CD4-positive, alpha-beta T cell treated with Interleukin-17A for 1 hour (primary cell): Measurements from ENCODE around the gene PUDP.

Experiments
- DNase-seq: peaks from one replicate; pipeline ENCODE4 v3.0.0-alpha.2; 2020

Gene PUDP

DNA sequence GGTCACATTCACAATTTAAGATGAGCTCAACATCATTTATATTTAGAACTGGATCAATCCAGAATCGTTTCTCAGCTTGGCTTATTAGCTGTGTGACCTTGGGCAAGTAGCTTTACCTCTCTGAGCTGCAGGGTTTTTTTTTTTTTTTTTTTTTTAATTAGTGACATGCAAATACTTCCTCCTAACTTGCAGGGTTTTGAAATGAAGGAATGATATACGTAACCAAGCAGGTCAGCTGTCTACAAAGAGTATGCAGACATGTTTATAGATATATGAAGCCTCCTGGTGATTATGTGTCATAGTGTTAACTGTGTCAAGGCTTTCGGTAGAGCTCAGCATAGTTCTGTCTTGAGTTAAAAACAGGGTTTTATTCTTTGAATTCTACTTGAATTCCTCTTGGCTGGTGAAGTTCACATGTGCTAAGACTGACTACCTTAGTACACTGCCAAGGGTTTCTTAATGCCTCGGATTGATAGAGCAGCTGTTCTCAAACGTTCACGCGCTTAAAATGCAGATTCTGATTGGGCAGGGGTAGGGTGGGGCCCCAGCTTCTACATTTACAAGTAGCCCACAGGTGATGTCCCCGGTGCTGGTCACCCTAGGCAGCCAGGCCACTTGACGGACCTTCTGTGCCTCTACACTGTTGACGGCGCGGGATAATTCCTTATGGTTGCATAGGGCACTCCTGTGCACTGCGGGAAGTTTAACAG lies 1.1 kb downstream of the PUDP start:
- peak; percentile 9 for DNase-seq

DNA sequence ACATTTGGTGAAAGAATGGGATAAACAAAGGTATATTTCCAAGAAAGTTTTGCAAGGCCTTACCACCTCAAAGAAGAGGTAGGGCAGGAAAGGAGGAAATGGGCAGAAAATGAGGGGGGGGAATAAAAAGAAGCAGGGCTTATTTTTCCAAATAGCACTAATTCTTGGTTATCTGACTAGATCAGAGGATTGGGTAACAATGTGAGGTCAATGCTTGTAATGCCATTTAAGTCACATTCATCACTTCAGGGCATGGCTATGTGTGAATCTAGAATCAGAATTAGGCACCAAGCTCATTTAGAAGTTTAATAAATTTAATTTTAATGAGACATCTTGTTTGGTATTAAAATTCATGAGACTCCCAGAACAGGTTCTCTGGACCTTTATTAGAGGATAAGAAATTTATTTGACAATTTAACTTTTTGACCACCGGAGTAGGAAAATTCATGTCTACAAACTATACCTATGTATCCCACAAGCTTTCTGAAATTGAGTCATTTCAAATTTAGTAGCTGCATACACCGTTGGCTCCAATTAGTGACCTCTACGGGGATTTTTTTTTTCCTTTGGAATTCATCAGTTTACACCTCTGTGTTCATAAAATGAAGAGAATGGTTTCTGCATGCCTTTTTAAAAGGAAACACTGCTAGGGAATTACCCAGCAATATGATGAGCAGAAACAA lies 1.8 kb downstream of the PUDP start:
- no peak for DNase-seq

DNA sequence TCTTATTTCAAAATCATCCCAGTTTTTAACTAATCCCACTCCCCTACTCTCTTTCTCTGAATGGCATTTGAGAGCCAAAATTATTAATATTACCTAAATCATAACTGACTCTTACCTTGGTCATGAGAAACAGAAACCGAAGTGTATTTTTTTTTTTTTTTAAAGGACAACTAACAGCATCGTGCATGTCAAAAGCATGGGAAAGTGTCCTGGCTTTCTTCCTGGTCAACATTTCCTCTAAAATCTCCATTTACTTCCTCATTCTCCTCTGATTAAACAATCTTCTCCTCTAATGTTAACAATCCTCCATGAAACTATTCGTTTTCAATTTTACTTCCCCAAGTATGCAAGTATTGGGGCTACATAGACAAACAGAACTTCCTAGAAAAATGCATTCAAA lies 2.5 kb downstream of the PUDP start:
- DNase-seq = no peak

DNA sequence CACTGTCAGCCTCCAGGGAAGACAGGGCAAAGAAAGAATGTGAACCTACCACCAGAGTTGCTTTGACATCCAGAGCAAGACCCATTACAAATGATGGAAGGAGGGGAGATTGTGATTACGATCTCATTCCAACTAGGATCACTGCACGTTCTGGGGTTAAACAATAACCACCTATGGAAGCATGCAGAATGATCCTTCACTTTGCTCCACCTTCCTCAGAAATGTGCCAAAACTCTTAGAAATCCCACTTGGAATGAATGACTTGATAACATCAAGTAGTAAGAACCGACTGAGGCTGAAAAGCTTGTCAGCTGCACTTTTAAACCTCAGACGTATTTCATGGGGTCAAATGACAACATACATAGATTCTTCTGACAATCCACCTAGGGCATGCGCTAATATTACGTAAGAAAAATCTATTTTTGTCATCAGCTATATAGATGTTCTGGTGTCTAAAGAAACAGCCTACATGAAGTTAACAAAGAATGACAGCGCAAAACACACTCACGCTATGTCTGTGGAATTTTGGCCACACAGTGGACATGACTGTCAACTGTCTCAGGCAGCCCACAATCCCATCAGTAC lies 3.9 kb downstream of the PUDP start:
- DNase-seq = no peak

DNA sequence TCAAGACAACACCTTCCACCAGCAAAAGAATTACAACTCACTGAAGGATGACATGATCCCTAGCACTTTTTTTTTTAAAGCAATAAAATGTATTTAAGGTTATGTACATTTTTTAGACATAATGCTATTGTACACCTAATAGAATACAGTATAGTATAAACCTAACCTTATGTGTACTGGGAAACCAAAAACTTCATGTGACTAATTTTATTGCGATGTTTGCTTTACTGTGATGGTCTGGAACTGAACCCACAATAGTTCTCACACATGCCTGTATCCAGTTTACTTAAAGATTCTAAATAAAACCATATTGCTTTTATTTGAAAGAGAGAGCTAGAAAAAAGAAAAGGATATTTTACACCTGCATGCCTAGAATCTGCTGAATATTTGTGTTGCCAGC lies 4.9 kb downstream of the PUDP start:
- DNase-seq = no peak

DNA sequence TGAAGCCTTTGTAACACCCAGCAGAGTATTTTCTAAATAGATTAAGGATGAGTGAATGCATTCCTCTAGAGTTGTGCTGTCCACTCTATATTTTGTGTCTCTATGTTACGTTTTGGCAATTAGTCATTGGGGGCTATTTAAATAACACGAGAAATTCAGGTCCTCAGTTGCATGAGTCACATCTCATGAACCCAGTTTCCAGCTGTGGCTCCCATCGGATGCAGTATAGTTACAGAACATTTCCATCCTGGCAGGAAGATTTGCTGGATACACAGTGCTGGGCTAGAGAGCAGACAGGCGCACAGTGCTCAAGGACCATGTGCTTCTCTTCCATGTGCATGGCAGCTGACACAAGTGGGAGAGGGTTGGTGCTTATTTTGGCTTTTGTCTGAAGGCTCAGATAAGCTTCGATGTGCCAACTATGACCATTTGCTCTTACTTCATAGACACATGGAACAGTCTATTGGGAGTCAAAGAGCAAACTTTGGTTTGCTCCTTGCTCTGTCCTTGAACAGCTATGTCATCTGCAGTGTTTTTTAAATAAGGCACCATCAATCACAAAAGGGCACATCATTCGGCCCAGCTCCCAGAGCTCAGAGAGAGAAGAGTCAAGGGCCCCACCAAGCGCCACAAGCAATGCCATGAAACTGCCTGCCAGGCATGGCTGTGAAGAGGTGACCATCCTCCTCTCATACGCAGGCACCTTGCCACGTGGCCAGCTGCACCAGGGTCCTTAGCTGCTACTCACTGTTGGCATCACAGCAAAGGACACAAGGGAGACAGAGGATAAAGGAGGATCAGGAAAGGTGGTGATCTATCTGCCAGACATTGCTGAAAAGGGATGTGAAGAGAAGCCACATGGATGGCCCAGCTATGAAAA lies 8.5 kb downstream of the PUDP start:
- DNase-seq = no peak

DNA sequence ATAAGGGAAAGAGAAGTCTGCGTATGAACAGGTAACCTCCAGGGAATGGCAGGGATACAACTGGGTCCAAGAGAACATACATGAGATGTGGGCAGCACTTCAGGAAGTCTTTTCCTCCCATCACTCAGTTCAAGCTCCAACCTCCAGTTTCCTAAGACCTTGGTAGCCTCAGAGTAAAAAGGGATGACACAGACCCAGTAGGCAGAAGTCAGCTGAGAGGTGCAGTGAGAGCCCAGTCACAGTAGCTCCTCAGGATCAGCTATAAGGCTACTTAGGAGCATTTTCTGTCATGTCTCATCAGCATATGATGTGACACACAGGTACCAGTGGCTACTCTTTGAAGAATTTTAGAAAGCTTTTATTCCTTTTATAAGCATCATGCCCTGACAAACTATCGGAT lies 13.0 kb downstream of the PUDP start:
- DNase-seq = no peak

DNA sequence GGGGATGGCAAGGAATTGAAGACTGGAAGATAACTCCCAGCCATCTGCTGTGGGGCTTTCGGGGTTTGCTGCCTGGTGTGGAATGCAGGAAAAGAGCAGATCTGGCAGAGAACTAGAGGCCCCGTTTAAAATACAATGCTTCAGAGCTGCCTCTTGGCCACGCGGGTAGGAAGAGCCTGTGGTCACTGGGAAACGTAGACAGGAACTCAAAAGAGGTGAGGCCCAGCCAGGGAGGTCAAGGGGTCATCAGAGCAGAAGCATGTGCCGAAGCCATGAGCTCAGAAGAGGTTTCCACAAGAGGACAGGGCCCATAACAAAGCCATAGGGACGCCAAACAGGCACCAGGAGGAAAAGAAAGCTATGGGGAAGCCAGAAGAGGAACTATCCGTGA lies 14.9 kb downstream of the PUDP start:
- no peak for DNase-seq

DNA sequence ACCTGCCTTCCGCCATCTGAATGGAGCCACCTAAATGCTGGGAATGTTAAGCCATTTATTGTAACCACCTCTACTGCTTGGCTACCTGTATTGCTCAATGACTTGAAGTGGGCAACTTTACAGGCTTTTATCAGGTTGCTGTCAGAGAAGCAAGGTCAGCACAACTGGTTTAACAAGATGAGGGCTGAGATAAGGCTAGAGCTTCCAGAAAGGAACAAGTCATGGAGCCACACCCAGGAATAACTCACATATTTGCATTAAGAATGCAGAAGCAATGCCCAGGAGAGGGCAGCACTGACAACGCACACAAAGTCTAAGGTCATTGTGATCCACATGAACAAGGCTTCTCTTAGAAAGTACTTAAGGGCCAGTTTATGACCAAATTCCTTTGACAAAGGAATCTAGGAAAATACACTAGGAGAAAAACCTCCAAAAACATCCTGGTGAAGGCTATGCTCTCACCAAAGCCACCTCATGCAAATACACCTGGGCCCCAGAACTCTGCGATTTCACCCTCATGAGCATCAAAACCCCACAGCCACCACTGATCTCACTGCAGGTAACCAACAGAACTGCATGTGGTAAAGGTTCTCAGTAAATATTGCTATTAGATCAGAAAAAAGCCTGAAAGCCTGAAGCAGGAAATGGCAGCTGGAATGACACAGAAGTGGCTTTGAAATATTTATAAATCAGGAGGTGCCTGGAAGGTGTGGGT lies 15.5 kb downstream of the PUDP start:
- DNase-seq = peak; percentile 24

DNA sequence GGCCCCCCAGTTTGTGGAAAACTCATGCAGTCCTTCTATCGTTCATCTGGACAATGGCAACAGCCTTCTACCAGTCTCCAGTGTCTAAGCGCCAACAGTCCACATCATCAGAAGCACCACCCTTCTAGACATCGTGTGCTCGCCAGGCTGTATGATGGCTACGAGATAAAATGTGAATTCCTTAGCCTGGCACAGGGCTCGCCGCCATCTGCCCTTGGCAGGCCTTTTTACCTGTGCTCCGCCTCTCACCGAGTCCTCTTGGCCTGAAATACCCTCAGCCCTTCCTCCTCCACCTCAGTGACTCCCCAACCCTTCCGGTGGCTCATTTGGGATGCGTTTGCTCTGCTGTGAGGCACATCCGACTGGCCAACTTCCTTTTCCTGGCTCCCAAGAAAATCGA lies 16.3 kb downstream of the PUDP start:
- no peak for DNase-seq

DNA sequence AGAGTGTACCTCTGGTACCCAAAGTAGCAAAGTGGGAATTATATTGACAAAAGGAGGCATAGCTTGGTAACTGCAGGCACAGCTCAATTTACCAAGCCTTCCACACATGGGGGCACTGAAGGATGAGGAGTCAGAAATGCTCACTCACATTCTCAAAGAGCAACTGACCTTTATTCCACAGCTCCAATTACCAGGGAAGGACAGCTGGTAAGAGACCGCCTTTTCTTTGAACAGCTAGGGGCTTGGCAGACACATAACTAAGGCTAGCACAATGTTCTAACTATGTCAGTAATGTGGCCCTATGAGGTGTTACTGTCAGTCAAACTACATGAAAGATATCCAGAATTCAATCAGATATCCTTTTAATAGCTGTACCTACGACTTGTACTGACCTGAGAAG lies 20.9 kb downstream of the PUDP start:
- DNase-seq = no peak

DNA sequence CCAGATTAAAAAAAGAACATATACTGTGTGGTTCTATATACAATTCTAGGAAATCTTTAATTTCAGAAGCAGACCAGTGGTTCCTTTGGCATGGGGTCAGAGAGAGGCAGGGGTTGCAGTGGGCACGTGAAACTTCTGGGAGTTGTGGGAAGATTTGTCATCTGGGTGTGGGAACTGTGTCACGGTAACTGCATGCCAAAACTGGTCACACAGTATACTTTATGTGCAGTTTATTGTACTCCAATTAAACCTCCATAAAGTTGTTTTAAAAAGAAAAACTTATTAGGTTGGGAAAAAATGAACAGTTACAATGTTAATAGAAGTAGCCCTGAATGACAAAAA lies 27.1 kb downstream of the PUDP start:
- DNase-seq = no peak

DNA sequence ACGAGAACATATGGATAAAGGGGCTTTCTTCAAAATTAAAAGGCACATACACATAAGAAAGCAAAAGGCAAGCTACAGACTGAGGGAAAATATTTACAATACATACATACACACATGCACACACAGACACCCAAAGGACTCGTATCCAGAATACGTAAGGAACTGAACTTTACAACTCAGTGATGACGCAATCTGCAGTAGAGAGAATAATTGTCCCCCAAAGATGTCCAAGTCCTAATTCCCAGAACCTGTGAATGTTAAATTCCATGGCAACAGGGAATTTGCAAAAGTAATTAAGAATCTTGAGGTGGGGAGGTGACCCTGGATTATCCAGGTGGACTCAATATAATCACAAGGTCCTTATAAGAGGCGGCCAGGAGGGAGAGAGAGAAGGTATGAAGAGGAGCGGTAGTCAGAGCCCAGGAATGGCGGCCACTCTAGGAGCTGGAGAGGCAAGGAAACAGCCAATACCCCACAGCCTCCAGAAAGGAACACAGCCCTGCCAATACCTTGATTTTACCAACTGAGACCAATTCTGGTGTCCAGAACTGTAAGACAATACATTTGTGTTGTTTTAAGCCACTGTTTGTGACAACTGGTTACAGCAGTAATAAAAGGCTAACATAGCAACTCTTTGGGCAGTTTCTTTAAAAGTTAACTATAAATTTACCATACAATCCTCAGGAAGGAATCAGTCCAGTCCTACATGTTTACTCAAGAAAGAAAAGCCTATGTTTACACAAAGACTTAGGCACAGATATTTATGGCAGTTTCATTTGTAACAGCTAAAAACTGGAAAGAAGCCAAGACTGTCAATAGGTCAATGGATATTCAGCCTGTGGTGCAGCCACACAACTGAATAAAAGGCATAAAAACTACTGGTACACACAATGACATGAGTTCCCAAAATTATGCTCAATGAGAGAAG lies 27.7 kb downstream of the PUDP start:
- DNase-seq = no peak

DNA sequence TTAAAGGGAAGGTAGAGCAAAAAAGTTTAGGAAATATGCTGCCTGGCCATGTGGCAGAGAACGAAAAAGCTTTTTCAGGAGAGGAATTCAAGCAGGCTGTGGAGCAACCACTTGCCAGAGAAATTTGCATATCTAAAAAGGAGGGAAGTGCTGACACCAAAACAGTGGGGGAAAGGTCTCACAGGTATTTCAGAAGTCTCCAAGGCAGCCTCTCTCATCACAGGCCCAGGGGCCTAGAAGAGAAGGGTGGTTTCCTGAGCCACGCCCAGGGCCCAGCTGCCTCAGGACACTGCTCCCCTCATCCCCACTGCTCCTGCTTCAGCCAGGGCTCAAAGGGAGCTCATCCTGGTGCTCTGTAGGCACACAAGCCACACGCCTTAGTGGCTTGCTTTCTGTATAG lies 30.4 kb downstream of the PUDP start:
- no peak for DNase-seq

DNA sequence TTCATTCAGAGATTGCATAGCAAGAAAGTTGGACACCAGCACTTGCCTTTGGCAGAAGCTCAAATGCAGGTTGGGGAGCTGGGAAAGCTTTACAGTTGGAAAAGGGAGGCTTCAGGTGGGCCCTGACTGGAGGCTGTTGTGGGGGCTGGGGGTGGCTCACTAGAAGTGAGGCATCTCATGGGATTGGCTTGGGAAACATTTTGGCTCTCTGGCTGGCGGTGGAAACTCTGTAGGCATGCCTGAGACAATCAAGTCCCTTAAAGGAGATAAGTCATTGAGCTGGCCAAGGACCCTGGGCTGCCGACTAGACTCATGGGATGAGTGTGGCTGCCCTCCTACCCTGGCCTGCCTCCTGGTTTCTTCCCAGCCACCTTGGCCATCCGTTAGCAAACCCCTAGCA lies 31.9 kb downstream of the PUDP start:
- DNase-seq = no peak

DNA sequence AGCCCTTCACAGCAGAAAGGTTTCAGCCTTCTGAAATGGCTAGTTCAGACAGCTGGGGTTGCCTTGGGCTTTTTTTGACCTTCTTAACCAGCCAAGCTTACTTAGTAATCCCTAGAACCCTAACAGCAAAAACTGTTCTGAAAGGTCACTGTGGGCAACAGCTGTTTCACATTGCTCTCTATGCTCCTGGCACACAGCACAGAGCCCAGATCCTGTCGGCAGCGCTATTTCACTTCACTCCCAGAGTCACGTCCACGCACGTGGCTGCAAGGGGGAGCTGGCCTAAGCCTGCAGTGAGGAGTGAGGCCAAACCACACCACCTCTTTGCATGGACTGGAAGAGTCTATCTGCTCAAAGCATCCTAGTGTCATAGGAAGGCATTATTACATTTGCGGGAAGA lies 32.4 kb downstream of the PUDP start:
- no peak for DNase-seq

DNA sequence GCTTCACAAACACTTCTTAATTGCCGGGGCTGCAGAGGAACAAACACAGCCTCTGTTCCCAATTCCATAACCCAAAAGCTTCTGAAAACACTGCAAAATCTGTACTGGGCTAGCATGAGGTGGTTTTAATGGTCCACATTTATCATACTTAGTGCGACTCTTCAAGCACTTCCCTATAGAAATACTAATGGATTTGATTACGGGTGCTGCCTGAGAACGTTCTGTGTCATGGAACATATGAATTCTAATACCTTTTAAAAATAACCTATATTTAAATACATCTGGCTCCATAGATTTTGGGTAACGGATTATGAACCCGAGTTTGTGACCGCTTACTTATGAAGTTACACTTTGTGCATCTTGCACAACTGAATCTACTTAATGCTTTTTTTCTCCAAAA lies 35.9 kb downstream of the PUDP start:
- DNase-seq = no peak

DNA sequence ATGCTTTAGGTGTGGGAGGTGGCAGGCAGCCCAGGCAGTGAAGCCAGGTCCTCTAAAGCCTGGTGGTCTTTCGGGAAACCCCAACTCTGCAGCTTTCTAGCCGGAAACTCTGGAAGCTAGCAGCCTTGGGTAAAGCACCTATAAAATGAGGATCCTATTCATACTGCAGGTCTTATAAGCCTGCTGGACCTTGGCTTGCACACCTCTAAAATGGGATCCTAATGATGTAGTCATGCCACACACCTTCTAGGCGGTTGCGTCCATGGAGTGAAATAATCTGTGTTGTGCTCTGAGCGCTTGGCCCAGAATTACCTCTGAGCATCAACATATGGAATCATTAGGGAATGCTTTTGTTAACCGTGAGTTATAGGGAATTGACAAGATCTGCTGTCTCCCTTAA lies 36.4 kb downstream of the PUDP start:
- no peak for DNase-seq

DNA sequence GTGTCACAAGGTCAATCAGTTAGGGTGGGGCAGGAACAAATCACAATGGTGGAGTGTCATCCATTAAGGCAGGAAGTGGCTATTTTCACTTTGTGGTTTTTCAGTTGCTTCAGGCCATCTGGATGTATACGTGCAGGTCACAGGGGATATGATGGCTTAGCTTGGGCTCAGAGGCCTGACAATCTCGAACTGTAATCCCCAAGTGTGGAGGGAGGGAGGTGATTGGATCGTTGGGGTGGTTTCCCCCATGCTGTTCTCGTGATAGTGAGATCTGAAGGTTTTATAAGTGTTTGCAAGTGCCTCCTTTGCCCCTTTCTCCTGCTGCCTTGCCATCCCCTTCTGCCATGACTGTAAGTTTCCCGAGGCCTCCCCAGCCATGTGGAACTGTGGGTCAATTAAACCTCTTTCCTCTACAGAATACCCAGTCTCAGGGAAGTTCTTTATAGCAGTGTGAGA lies 37.1 kb downstream of the PUDP start:
- no peak for DNase-seq

DNA sequence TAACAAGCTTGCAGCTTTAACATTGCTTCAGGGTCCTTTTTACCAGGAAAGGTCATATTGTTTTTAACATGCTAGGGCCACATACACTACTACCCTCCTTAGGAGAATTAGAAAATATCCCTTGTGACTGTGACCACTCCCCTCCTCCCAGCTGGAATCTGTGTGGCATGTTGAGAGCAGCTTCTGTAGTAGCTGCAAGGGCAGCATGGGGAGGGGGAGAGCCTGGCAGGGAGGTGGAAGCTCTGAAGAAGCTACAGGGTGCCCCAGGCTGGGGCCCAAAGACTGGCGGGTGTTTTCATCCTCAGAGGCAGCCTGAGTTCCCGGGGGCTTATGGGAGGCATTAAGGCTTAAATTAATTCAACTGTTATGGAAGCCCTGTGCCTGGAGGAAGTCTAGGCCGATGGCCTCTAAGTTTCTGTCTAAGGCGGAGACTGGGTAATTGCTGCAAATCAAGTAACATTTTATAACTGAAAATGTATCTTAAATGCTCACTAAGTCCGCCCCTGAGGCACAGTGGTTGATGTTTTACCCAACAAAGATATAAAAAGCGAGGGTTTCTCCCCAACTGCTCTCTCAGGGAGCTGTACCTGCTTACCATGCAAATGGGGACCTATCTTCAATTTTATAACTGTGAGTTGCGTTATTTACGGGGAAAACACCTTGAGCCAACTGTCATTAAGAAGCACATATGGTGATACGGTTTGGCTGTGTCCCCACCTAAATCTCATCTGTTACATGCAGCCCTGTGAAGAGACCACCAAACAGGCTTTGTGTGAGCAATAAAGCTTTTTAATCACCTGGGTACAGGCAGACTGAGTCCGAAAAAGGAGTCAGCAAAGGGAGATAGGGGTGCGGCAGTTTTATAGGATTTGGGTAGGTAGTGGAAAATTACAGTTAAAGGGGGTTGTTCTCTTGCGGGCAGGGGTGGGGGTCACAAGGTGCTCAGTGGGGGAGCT lies 37.8 kb downstream of the PUDP start:
- no peak for DNase-seq
